ENCODE results near the gene NCOA7.

DNA sequence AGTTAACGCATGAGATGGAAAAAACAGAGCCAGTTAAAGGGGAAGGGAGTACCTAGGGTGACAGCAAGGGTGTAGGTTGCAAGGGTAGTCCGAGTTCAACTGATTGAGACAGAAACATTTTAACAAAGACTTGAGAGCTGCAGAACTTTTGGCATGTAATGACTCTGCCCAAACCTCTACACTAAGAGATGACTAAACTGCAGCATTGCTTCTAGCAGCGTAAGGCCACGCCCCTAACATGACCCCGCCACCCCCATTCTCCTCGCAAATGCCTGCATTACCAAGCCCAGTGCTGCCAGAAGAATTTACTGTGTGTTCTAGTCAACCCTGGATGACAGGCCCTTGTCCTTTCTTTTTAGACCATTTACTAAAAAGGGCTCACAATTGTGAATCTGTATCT, 159.5 kb downstream of the NCOA7 start:
- TF ChIP-seq, protein P1, sequence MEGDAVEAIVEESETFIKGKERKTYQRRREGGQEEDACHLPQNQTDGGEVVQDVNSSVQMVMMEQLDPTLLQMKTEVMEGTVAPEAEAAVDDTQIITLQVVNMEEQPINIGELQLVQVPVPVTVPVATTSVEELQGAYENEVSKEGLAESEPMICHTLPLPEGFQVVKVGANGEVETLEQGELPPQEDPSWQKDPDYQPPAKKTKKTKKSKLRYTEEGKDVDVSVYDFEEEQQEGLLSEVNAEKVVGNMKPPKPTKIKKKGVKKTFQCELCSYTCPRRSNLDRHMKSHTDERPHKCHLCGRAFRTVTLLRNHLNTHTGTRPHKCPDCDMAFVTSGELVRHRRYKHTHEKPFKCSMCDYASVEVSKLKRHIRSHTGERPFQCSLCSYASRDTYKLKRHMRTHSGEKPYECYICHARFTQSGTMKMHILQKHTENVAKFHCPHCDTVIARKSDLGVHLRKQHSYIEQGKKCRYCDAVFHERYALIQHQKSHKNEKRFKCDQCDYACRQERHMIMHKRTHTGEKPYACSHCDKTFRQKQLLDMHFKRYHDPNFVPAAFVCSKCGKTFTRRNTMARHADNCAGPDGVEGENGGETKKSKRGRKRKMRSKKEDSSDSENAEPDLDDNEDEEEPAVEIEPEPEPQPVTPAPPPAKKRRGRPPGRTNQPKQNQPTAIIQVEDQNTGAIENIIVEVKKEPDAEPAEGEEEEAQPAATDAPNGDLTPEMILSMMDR (conservative IDR thresholded peaks at IDR 0.05): no peak
- TF ChIP-seq EZH2 (IDR thresholded peaks at IDR 0.05; ENCODE audit: low read depth): no peak

Data from PC-9 (cell line).